ENCODE measurements around the gene PBX3.
"Not testable (repeated sequence)": the region's sequence is repeated elsewhere in the genome, so short reads cannot be mapped to it uniquely, and the experiment has no call there.

PBX3 gene

GRCh38 chr9:125749287-125749935 is 2.2 kb downstream of the PBX3 start:
- no peak for DNase-seq (ENCODE audit: low read depth)

GRCh38 chr9:125749951-125750626 is 2.9 kb downstream of the PBX3 start:
- no peak for DNase-seq (ENCODE audit: low read depth)

GRCh38 chr9:125750627-125751011 is 3.4 kb downstream of the PBX3 start:
- DNase-seq (ENCODE audit: low read depth) = no peak

GRCh38 chr9:125752070-125752628 is 5.0 kb downstream of the PBX3 start:
- DNase-seq (ENCODE audit: low read depth) = no peak

GRCh38 chr9:125754096-125754495 is 6.9 kb downstream of the PBX3 start:
- DNase-seq (ENCODE audit: low read depth) = no peak

- DNase-seq (ENCODE audit: low read depth) = no peak
Measured at GRCh38 chr9:125755340-125755739, 8.2 kb downstream of the PBX3 start.

GRCh38 chr9:125756518-125756917 is 9.3 kb downstream of the PBX3 start:
- no peak for DNase-seq (ENCODE audit: low read depth)

GRCh38 chr9:125757834-125758233 is 10.7 kb downstream of the PBX3 start:
- no peak for DNase-seq (ENCODE audit: low read depth)

GRCh38 chr9:125758986-125759763 is 12.0 kb downstream of the PBX3 start:
- no peak for DNase-seq (ENCODE audit: low read depth)

- DNase-seq (ENCODE audit: low read depth) = no peak
Measured at GRCh38 chr9:125759764-125760129, 12.6 kb downstream of the PBX3 start.

GRCh38 chr9:125760537-125760936 is 13.4 kb downstream of the PBX3 start:
- no peak for DNase-seq (ENCODE audit: low read depth)

- DNase-seq (ENCODE audit: low read depth) = no peak
Measured at GRCh38 chr9:125761676-125762450, 14.7 kb downstream of the PBX3 start.

GRCh38 chr9:125763394-125763801 is 16.2 kb downstream of the PBX3 start:
- no peak for DNase-seq (ENCODE audit: low read depth)

GRCh38 chr9:125764198-125764597 is 17.0 kb downstream of the PBX3 start:
- no peak for DNase-seq (ENCODE audit: low read depth)

GRCh38 chr9:125766468-125767221 is 19.5 kb downstream of the PBX3 start:
- no peak for DNase-seq (ENCODE audit: low read depth)

- no peak for DNase-seq (ENCODE audit: low read depth)
Measured at GRCh38 chr9:125767349-125767748, 20.2 kb downstream of the PBX3 start.

GRCh38 chr9:125768803-125769202 is 21.6 kb downstream of the PBX3 start:
- no peak for DNase-seq (ENCODE audit: low read depth)

- DNase-seq (ENCODE audit: low read depth) = no peak
Measured at GRCh38 chr9:125771037-125771436, 23.9 kb downstream of the PBX3 start.

GRCh38 chr9:125772740-125773139 is 25.6 kb downstream of the PBX3 start:
- DNase-seq (ENCODE audit: low read depth) = no peak

GRCh38 chr9:125774106-125774505 is 26.9 kb downstream of the PBX3 start:
- no peak for DNase-seq (ENCODE audit: low read depth)

GRCh38 chr9:125776789-125777188 is 29.6 kb downstream of the PBX3 start:
- not testable (repeated sequence) for DNase-seq (ENCODE audit: low read depth)

Measured in activated T-cell treated with anti-CD3 and anti-CD28 coated beads for 1 hour (primary cell).